SU-DHL-6 (cell line): ENCODE data around the gene HPD.

Experiments
- CTCF ChIP-seq: fragments of 200-600 bp; sonication (generic); IDR thresholded peaks from one replicate; pipeline ENCODE4 v1.5.1; 2017; ENCODE audit warnings: antibody characterized with exemption, mild to moderate bottlenecking, low read length, moderate library complexity; ENCODE audit not compliant: insufficient read depth, poor library complexity, severe bottlenecking
- EZH2phosphoT487 ChIP-seq: fragments of 200-600 bp; sonication (generic), shearing (Covaris generic); conservative IDR thresholded peaks from 2 replicates; pipeline ENCODE4 v1.6.1; 2018; ENCODE audit warnings: mild to moderate bottlenecking, antibody characterized with exemption, low read length, moderate library complexity, mixed read lengths

GRCh38 chr12:121837680-121838079 is 21.0 kb downstream of the HPD start:
- TF ChIP-seq CTCF (no peak), EZH2phosphoT487 (no peak)
